Activated naive CD8-positive, alpha-beta T cell treated with anti-CD3 and anti-CD28 coated beads, Interleukin-2, amount 50 U/mL, for 16 hours (primary cell): Measurements from ENCODE around the gene TBX10.
A peak's percentile ranks its signal among the peaks of the same experiment; 100 is the strongest.
"Not testable (repeated sequence)": the region's sequence is repeated elsewhere in the genome, so short reads cannot be mapped to it uniquely, and the experiment has no call there.

ENCODE experiments used
- DNase-seq: peaks from one replicate; pipeline ENCODE4 v3.0.0-alpha.2; 2020; ENCODE audit warnings: low read depth, low spot score

The TBX10 gene

DNA sequence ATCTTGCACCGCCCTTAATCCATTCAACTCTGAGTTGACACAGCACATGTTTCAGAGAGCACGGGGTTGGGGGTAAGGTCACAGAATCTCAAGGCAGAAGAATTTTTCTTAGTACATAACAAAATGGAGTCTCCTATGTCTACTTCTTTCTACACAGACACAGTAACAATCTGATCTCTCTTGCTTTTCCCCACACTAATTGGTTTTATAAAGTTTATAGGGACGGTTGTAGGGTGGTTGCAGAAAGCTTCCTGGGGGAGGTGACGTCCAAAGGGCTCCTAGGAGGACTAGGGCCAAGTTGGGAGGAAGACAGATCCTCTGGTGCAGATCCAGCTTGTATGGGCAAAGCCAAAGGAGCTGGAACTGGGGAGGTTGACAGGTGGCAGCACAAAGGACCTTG, 35.4 kb downstream of the TBX10 start:
- DNase-seq, result not testable (repeated sequence)

DNA sequence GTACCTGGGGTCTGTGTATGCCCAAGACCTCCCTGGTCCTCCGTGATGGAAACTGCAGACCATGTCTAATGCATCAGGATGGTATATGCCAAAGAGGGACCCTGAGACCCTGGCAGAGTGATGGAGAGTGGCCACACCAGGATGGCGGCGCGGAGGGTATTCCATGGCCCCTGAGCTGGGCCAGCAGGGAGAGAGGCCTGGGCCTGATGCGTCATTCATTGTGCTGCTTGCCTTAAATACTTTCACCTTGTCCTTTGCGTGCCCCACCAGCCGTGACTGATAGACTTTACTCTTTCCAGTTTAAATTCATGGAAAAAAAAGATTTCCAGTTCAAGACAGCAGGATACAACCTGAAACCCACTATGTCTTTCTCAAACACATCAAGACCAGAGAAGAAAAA, 38.5 kb downstream of the TBX10 start:
- no peak for DNase-seq

GRCh38 chr11:67600324-67601029, 39.1 kb downstream of the TBX10 start:
- DNase-seq, result no peak

GRCh38 chr11:67599149-67599548, 40.4 kb downstream of the TBX10 start:
- DNase-seq, result no peak

- DNase-seq, result not testable (repeated sequence)
These were observed 41.6 kb downstream of the TBX10 start for GRCh38 chr11:67597963-67598362.

DNA sequence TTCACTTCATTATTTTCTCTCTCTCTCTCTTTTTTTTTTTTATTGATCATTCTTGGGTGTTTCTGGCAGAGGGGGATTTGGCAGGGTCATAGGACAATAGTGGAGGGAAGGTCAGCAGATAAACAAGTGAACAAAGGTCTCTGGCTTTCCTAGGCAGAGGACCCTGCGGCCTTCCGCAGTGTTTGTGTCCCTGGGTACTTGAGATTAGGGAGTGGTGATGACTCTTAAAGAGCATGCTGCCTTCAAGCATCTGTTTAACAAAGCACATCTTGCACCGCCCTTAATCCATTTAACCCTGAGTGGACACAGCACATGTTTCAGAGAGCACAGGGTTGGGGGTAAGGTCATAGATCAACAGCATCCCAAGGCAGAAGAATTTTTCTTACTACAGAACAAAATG, 42.1 kb downstream of the TBX10 start:
- DNase-seq, result not testable (repeated sequence)

GRCh38 chr11:67596753-67597300, 42.7 kb downstream of the TBX10 start:
- DNase-seq, result no peak

DNA sequence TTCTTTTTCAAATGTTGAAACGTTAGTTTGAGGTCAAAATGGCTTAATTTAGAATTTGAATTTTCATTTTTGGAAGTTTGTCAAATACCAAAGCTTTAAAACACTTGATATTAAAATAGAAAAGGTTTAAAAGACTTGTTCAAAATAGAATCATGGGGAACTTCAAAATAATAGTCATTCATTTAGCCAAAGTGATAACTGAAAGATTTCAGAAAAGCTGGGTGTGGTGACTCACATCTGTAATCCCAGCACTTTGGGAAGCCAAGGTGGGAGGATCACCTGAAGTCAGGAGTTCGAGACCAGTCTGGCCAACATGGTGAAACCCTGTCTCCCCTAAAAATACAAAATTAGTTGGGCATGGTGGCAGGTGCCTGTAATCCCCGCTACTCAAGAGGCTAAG, 45.1 kb downstream of the TBX10 start:
- DNase-seq, result no peak

DNA sequence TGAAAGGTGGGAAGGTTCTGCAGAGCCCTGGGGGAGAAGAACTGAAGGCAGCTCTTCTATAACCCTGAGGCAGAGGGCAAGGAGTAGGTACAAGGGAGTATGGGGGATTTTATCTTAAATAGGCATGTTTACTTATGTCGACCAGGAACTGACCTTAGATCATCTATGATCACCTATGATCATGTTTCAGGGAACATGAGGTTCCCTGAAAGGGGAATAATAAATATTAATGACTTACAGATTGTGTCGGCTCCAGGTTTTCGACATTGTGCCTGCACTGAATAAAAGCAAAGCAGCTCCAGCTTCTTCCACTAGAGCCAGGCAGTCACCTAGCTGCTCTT, 46.0 kb downstream of the TBX10 start:
- DNase-seq, result no peak

- DNase-seq, result no peak
These were observed 46.5 kb downstream of the TBX10 start for GRCh38 chr11:67592880-67593564.

DNA sequence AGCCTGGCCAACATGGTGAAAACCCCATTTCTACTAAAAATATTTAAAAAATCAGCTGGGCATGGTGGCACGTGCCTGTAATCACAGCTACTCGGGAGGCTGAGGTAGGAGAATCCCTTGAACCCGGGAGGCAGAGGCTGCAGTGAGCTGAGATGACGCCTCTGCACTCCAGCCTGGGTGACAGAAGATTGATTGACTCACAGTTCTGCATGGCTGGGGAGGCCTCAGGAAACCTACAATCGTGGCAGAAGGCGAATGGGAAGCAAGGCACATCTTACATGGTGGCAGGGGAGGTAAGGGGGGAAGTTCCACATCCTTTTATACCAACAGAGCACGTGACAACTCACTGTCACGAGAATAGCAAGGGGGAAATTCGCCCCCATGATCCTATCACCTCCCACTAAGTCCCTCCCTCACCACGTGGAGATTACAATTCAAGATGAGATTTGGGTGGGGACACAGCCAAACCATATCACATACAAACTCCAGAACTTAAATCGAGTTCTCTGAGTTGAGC, 50.6 kb downstream of the TBX10 start:
- DNase-seq, result not testable (repeated sequence)

GRCh38 chr11:67588136-67588503, 51.4 kb downstream of the TBX10 start:
- no peak for DNase-seq

DNA sequence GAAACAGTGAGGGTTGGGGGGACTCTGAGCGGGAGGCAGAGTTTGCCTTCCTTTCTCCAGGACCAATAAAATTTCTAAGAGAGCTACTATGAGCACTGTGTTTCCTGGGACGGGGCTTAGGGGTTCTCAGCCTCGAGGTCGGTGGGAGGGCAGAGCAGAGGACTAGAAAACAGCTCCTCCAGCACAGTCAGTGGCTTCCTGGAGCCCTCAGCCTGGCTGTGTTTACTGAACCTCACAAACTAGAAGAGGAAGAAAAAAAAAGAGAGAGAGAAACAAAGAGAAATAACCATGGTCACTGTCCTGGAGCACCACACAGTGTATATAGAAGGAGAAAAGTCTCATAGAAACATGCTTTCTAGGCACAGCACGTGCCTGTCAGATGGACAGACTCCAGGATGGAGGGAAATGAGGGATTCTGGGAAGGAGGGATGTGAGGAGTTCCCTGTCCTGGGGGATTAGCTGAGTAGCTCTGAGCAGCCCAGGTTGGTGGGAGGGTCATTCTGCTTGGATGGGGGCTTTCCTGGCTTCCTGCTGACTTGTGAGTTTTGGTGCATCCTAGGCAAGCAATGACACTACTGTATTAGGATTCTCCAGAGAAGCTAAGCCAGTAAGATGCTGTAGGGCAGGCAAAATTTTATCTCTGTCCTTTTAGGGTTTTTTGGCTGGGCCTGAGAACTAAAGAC, 52.9 kb downstream of the TBX10 start:
- no peak for DNase-seq

GRCh38 chr11:67585911-67586310, 53.7 kb downstream of the TBX10 start:
- DNase-seq, result no peak

- DNase-seq, result no peak
These were observed 54.4 kb downstream of the TBX10 start for GRCh38 chr11:67584881-67585873.

GRCh38 chr11:67584205-67584880, 55.2 kb downstream of the TBX10 start:
- no peak for DNase-seq

- peak; percentile 72 for DNase-seq
These were observed 56.0 kb downstream of the TBX10 start, which contains the start of gene GSTP1 for GRCh38 chr11:67583247-67584204. GSTP1 (plus strand) TSS chr11:67583812; CDS start chr11:67583844, 32 bp downstream.

DNA sequence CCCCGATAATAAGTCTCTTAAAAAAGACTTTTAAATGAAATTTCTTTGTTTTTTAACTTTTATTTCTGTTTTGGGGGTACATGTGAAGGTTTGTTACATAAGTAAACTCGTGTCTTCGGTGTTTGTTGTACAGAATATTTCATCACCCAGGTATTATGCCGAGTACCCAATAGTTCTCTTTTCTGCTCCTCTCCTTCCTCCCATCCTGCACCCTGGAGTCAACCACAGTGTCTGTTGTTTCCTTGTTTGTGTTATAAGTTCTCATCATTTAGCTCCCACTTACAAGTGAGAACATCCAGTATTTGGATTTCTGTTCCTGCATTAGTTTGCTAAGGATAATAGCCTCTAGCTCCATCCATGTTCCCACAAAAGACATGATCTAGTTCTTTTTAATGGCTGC, 57.6 kb downstream of the TBX10 start:
- DNase-seq, result no peak

GRCh38 chr11:67581469-67581868, 58.1 kb downstream of the TBX10 start:
- DNase-seq, result no peak
